Measurements from ENCODE around the gene THBS4.

Gene THBS4

DNA sequence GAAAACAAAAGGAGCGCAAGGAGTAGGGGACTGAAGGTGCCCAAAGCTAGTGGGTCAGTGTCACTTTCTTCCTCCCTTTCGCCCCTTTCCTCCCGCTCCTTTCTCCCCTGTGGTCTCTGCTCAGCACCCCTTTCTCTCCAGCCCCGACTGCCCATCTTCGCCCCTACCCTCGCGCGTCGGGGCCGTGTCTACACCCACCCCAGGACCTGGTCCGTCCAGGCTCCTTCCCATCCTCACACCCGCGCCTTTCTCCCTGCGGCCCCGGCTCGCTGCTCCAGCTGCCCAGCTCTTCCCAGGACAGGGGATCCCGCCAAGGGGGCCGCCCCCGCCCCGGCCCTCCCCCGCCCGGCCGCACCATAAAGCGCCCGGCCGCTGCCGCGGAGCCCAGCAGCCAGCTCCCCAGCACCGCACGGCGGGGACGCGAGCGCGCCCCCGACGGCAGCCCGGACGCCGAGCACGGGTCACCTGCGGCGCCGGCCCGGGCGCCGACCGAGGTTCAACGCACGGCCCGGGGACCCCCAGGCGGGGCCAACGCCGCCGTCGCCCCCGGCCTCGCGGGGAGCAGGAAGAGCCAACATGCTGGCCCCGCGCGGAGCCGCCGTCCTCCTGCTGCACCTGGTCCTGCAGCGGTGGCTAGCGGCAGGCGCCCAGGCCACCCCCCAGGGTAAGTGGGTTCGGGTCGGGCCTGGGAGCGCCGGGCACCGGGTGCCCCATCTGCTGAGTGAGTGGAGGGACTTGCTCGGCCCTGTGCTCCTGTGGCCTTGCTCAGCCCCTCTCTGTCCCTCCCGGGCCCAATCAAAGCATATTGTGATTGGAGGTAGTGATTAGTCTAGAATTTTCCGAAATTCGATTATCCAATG lies at the start of gene THBS4:
Gene THBS4 (plus strand): TSS at position 387 of the 860 bp plus-strand sequence. CDS start 190 bp downstream, at position 577.
- H3K79me2 ChIP-seq (ENCODE audit: control insufficient read depth, low read length) = no peaks in the 10 kb centered on the region
- H3K27me3 ChIP-seq (ENCODE audit: control insufficient read depth, low read length) = no peaks in the 10 kb centered on the region
- H3K4me2 ChIP-seq (ENCODE audit: low read length) = no peak within 1 kb of the TSS
- H3K9me2 ChIP-seq (replicated peaks; ENCODE audit: control insufficient read depth, low read length) = no peaks in the 10 kb centered on the region
- H3K36me3 ChIP-seq (ENCODE audit: control insufficient read depth, low read length) = no peaks in the 10 kb centered on the region
- peaks cover 13% of the 10 kb centered on the region for H3K4me1 ChIP-seq (ENCODE audit: control insufficient read depth, low read length)
- H3K4me3 ChIP-seq (ENCODE audit: low read length) = no peak within 1 kb of the TSS
- H3K9me3 ChIP-seq (ENCODE audit: control insufficient read depth, insufficient read depth, low read length) = no peaks in the 10 kb centered on the region
- no peaks in the 10 kb centered on the region for H3F3A ChIP-seq (ENCODE audit: control insufficient read depth, insufficient read depth)
- no peak within 1 kb of the TSS for H3K27ac ChIP-seq (ENCODE audit: low read depth, low read length)
- no peaks in the 10 kb centered on the region for H4K20me1 ChIP-seq (ENCODE audit: control insufficient read depth, insufficient read depth, low read depth, low read length)
- TF ChIP-seq, protein P1, sequence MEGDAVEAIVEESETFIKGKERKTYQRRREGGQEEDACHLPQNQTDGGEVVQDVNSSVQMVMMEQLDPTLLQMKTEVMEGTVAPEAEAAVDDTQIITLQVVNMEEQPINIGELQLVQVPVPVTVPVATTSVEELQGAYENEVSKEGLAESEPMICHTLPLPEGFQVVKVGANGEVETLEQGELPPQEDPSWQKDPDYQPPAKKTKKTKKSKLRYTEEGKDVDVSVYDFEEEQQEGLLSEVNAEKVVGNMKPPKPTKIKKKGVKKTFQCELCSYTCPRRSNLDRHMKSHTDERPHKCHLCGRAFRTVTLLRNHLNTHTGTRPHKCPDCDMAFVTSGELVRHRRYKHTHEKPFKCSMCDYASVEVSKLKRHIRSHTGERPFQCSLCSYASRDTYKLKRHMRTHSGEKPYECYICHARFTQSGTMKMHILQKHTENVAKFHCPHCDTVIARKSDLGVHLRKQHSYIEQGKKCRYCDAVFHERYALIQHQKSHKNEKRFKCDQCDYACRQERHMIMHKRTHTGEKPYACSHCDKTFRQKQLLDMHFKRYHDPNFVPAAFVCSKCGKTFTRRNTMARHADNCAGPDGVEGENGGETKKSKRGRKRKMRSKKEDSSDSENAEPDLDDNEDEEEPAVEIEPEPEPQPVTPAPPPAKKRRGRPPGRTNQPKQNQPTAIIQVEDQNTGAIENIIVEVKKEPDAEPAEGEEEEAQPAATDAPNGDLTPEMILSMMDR (IDR thresholded peaks at IDR 0.05; ENCODE audit: low read depth, low read length, poor library complexity, severe bottlenecking) = no peak
- no peak for TF ChIP-seq EZH2phosphoT487 (IDR thresholded peaks at IDR 0.05; ENCODE audit: borderline replicate concordance, low read length)

DNA sequence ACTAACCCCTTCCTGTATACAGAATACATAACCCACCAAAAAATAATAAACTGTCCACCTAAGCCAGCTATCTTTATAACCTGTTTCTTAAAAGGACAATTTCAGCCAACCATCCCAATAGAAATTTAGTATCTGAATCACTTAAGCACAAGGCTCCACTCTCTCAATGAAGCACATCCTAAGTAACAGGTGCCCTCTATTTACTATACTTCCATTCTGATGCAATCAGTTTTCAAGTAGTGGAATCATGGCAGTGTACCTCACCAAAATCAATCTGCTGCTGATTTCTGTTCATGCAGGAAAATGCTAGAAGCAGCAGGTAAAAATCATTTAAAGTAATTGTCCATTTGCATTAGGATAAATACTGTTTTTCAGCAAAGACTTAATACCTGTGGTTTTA lies 48.9 kb upstream of the THBS4 start:
- Histone ChIP-seq H3K4me1 (ENCODE audit: control insufficient read depth, low read length) (peaks cover 79% of the 10 kb centered on the region), H3K36me3 (ENCODE audit: control insufficient read depth, low read length) (peaks cover 79% of the 10 kb centered on the region), H3K79me2 (ENCODE audit: control insufficient read depth, low read length) (peaks cover 24% of the 10 kb centered on the region), H3K4me2 (ENCODE audit: low read length) (peak overlapping the region; percentile 15), H3K9me3 (ENCODE audit: control insufficient read depth, insufficient read depth, low read length) (no peaks in the 10 kb centered on the region), H4K20me1 (ENCODE audit: control insufficient read depth, insufficient read depth, low read depth, low read length) (no peaks in the 10 kb centered on the region), H3K27ac (ENCODE audit: low read depth, low read length) (0 out of 2 replicates have a peak overlapping the region, but pooled peaks have one; percentile 3), H3F3A (ENCODE audit: control insufficient read depth, insufficient read depth) (peaks cover 19% of the 10 kb centered on the region), H3K4me3 (ENCODE audit: low read length) (no peak overlapping the region), H3K27me3 (ENCODE audit: control insufficient read depth, low read length) (no peaks in the 10 kb centered on the region), H3K9me2 (replicated peaks; ENCODE audit: control insufficient read depth, low read length) (no peaks in the 10 kb centered on the region)
- TF ChIP-seq EZH2phosphoT487 (IDR thresholded peaks at IDR 0.05; ENCODE audit: borderline replicate concordance, low read length) = no peak
- TF ChIP-seq, protein P1 (IDR thresholded peaks at IDR 0.05; ENCODE audit: low read depth, low read length, poor library complexity, severe bottlenecking) = no peak

DNA sequence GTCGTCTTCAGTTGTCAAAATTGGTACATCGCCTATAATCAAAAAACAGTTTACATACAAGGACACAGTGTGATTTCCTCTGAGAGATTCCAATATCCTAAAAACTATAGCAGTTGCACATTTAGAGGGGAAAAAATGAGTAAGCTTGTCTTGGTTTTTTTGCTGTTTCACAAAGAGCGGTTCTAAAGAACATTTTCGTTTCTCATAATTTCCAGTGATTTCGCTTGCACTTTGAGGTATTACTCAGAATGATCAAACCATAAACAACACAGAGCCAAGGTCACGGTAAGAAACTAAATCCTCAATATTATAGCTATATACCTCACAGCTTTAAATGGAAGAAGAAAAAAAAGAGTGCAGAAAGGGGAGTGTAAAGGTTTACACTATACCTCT lies 44.9 kb upstream of the THBS4 start:
- H3K27me3 ChIP-seq (ENCODE audit: control insufficient read depth, low read length) = no peaks in the 10 kb centered on the region
- peaks cover 49% of the 10 kb centered on the region for H3K4me1 ChIP-seq (ENCODE audit: control insufficient read depth, low read length)
- peaks cover 42% of the 10 kb centered on the region for H3K36me3 ChIP-seq (ENCODE audit: control insufficient read depth, low read length)
- TF ChIP-seq EZH2phosphoT487 (IDR thresholded peaks at IDR 0.05; ENCODE audit: borderline replicate concordance, low read length) = no peak
- TF ChIP-seq, protein P1 (IDR thresholded peaks at IDR 0.05; ENCODE audit: low read depth, low read length, poor library complexity, severe bottlenecking) = no peak
- no peaks in the 10 kb centered on the region for H3K9me2 ChIP-seq (replicated peaks; ENCODE audit: control insufficient read depth, low read length)
- no peaks in the 10 kb centered on the region for H3F3A ChIP-seq (ENCODE audit: control insufficient read depth, insufficient read depth)
- peak overlapping the region; percentile 78 for H3K27ac ChIP-seq (ENCODE audit: low read depth, low read length)
- no peaks in the 10 kb centered on the region for H4K20me1 ChIP-seq (ENCODE audit: control insufficient read depth, insufficient read depth, low read depth, low read length)
- peak overlapping the region; percentile 78 for H3K4me2 ChIP-seq (ENCODE audit: low read length)
- peaks cover 34% of the 10 kb centered on the region for H3K79me2 ChIP-seq (ENCODE audit: control insufficient read depth, low read length)
- H3K4me3 ChIP-seq (ENCODE audit: low read length) = peak overlapping the region; percentile 82
- no peaks in the 10 kb centered on the region for H3K9me3 ChIP-seq (ENCODE audit: control insufficient read depth, insufficient read depth, low read length)
